ENCODE data around the gene SCYL1. TPM values are rescaled to one million over a fixed set of nuclear protein-coding genes. Genes with fewer than 3 reads are reported as not detected.

The SCYL1 gene
- total RNA-seq, 1 experiment from 2014 or later, result 104 TPM

- ATAC-seq (no peak), DNase-seq (ENCODE audit: low read depth, low spot score) (no peak)
- Histone ChIP-seq H3K4me3 (replicated peaks in 1 of 2; ENCODE audit: low read depth in 1 of 2, low read length in 2 of 2) (no peak overlapping the region), H2AFZ (ENCODE audit: low read depth, low read length, poor library complexity, severe bottlenecking) (no peak overlapping the region), H4K20me1 (ENCODE audit: insufficient read depth) (no peaks in the 10 kb centered on the region), H3K9ac (ENCODE audit: low read length) (no peak overlapping the region), H3K4me1 (ENCODE audit: control insufficient read depth in 1 of 2, insufficient read depth in 2 of 2, low read length in 2 of 2) (peaks cover 11 to 19% of the 10 kb centered on the region in 2 experiments), H3K4me2 (ENCODE audit: low read length) (no peak overlapping the region), H3K9me2 (ENCODE audit: insufficient read depth) (no peaks in the 10 kb centered on the region), H3K79me2 (ENCODE audit: insufficient read depth, low read length) (peaks cover 10% of the 10 kb centered on the region; the same call in 1 of the 2 replicates), H3K36me3 (ENCODE audit: control insufficient read depth in 1 of 2, insufficient read depth in 2 of 2, low read length in 2 of 2) (peaks cover 2 to 4% of the 10 kb centered on the region in 2 experiments; a peak in 2 of 4 replicates), H3K27me3 (ENCODE audit: insufficient read depth, low read length) (no peaks in the 10 kb centered on the region), H3K27ac (ENCODE audit: low read depth, low read length) (no peak overlapping the region), H3K9me3 (ENCODE audit: control insufficient read depth in 1 of 2, insufficient read depth in 1 of 2, low read depth in 1 of 2, low read length in 2 of 2) (no peaks in the 10 kb centered on the region)
- POLR2A ChIA-PET, result no interaction called here
- BruUV-seq (replicated peaks), result no TSS peak
- CTCF ChIA-PET, result interaction anchor here (1.4 kb wide), 1 partner anchor 12 kb away, joined by 5 read pairs; no protein-coding TSS in a partner anchor
- RAD21 ChIA-PET (ENCODE audit: low non-redundant PET in 1 of 2, low total read pairs in 2 of 2, uncharacterized antibody in 2 of 2, unreplicated experiment in 2 of 2), result no interaction called here
- TF ChIP-seq POLR2AphosphoS5 (IDR thresholded peaks at IDR 0.05; ENCODE audit: low read depth, low read length), result no peak
- no peak for TF ChIP-seq CBX3 (IDR thresholded peaks at IDR 0.05; ENCODE audit: low read depth)
- no peak for TF ChIP-seq YY1 (IDR thresholded peaks at IDR 0.05; ENCODE audit: extremely low read depth, insufficient replicate concordance, low read depth, low read length)
- no peak for TF ChIP-seq ZNF274 (IDR thresholded peaks at IDR 0.05; ENCODE audit: low read depth, low read length)
- no peak for TF ChIP-seq ELF1 (IDR thresholded peaks at IDR 0.05; ENCODE audit: borderline replicate concordance, low read depth)
- no peak for TF ChIP-seq TCF7L2 (IDR thresholded peaks at IDR 0.05; ENCODE audit: borderline replicate concordance, extremely low read depth, insufficient read depth, insufficient read length)
- no peak for TF ChIP-seq SP1 (IDR thresholded peaks at IDR 0.05; ENCODE audit: low read depth)
- TF ChIP-seq ZFX (IDR thresholded peaks at IDR 0.05), result no peak
- intact Hi-C loops (cut with micrococcal nuclease), result no loop called here
Measured at GRCh38 chr11:65581928-65582327, 57.0 kb downstream of the SCYL1 start.

GRCh38 chr11:65583589-65583988 is 58.7 kb downstream of the SCYL1 start:
- POLR2A ChIA-PET, result no interaction called here
- CTCF ChIA-PET, result interaction anchor here (1.4 kb wide), 1 partner anchor 10 kb away, joined by 5 read pairs; no protein-coding TSS in a partner anchor
- H3K9me3 ChIP-seq (ENCODE audit: control insufficient read depth in 1 of 2, insufficient read depth in 1 of 2, low read depth in 1 of 2, low read length in 2 of 2), result no peaks in the 10 kb centered on the region
- intact Hi-C loops (cut with micrococcal nuclease), result no loop called here
- peaks cover 2 to 4% of the 10 kb centered on the region in 2 experiments; a peak in 2 of 4 replicates for H3K36me3 ChIP-seq (ENCODE audit: control insufficient read depth in 1 of 2, insufficient read depth in 2 of 2, low read length in 2 of 2)
- TF ChIP-seq EZH2 (IDR thresholded peaks at IDR 0.05) (no peak), ZNF274 (IDR thresholded peaks at IDR 0.05; ENCODE audit: low read depth, low read length) (no peak), MAX (IDR thresholded peaks at IDR 0.05) (no peak), TCF7L2 (IDR thresholded peaks at IDR 0.05; ENCODE audit: borderline replicate concordance, extremely low read depth, insufficient read depth, insufficient read length) (no peak), YY1 (IDR thresholded peaks at IDR 0.05; ENCODE audit: extremely low read depth, insufficient replicate concordance, low read depth, low read length) (no peak), POLR2A (IDR thresholded peaks at IDR 0.05; ENCODE audit: borderline replicate concordance, extremely low read depth, insufficient read depth, insufficient read length) (no peak), CEBPB (IDR thresholded peaks at IDR 0.05; ENCODE audit: low read depth) (no peak)
- peaks cover 12 to 22% of the 10 kb centered on the region in 2 experiments for H3K4me1 ChIP-seq (ENCODE audit: control insufficient read depth in 1 of 2, insufficient read depth in 2 of 2, low read length in 2 of 2)
- H3K79me2 ChIP-seq (ENCODE audit: insufficient read depth, low read length), result no peaks in the 10 kb centered on the region
- H3K27ac ChIP-seq (ENCODE audit: low read depth, low read length), result no peak overlapping the region
- H3K4me2 ChIP-seq (ENCODE audit: low read length), result no peak overlapping the region
- H3K9ac ChIP-seq (ENCODE audit: low read length), result no peak overlapping the region
- RAD21 ChIA-PET (ENCODE audit: low non-redundant PET in 1 of 2, low total read pairs in 2 of 2, uncharacterized antibody in 2 of 2, unreplicated experiment in 2 of 2), result no interaction called here
- no TSS peak for BruUV-seq (replicated peaks)
- no peaks in the 10 kb centered on the region for H3K27me3 ChIP-seq (ENCODE audit: insufficient read depth, low read length)
- DNase-seq (ENCODE audit: low read depth, low spot score) (no peak), ATAC-seq (no peak)
- no peaks in the 10 kb centered on the region for H3K9me2 ChIP-seq (ENCODE audit: insufficient read depth)
- H2AFZ ChIP-seq (ENCODE audit: low read depth, low read length, poor library complexity, severe bottlenecking), result no peak overlapping the region
- H4K20me1 ChIP-seq (ENCODE audit: insufficient read depth), result no peaks in the 10 kb centered on the region
- H3K4me3 ChIP-seq (replicated peaks in 1 of 2; ENCODE audit: low read depth in 1 of 2, low read length in 2 of 2), result no peak overlapping the region
